GM18499 (cell line): ENCODE data around the gene CDKN1C.

Experiments
- ATAC-seq: cut with Tn5 transposase; IDR thresholded peaks from one replicate; pipeline ENCODE4 v1.9.1; 2021; ENCODE audit warnings: moderate number of reproducible peaks; ENCODE audit not compliant: insufficient read depth, unreplicated experiment

CDKN1C gene

DNA sequence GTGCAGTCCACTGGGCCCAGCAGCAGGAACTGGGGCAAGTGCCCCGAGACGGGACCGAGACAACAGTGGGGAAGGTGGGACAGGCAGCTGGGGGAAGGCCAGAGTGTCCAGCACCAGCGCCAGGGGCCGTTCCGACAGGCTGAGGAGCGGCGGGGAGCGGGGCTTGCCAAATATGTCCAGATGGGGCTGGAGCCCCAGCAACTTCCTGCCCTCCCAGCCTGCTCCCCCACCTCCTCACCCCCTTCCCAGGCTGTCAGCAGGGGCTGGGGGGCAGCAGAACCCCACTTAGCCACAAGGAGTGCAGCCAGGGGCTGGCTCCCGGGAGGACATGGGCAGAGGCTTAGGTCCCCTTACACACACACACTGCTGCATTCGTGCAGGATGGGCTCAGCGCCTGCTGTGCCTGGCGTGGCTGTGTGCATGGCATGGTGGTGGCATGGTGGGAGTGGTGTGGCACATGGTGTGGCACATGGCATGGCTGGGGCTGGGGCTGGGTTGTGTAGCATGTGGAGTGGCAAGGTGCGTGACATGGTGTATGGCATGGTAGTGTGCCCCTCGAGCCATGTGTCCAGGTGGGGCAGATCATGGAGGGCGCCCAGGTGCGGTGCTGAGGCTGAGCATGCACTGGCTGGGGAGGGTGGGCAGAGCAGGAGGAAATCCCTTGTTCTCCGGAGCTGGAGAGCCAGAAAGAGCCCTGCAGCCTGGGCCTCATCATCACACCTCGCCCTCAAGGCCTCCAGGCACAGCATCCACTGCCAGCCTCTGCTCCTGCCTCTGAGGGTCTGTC lies 51.7 kb downstream of the CDKN1C start:
- no peak for ATAC-seq
